DND-41 (cell line): Measurements from ENCODE around the gene ZMYND15.

Experiments
- ATAC-seq: fragments of 200-7000 bp; cut with Tn5 transposase; 3 replicates; pipeline ENCODE4 v1.9.1; 2021; ENCODE audit warnings: low read depth; ENCODE audit not compliant: insufficient read depth
- DNase-seq: peaks from one replicate; pipeline ENCODE4 v3.0.0-alpha.2; 2020
- H2AFZ ChIP-seq: 2 replicates; pipeline ENCODE4 v1.6.0; 2012; ENCODE audit warnings: low read depth, low read length
- H3K27ac ChIP-seq: 2 replicates; pipeline ENCODE4 v1.5.1; 2012; ENCODE audit warnings: low read length, inconsistent platforms
- H3K27me3 ChIP-seq: fragments of 200-600 bp; sonication (generic); 2 replicates; pipeline ENCODE4 v1.6.0; 2012; ENCODE audit warnings: low read length, mild to moderate bottlenecking, inconsistent platforms; ENCODE audit not compliant: insufficient read depth, poor library complexity
- H3K36me3 ChIP-seq: 2 replicates; pipeline ENCODE4 v1.5.1; 2012; ENCODE audit warnings: low read length, inconsistent platforms; ENCODE audit not compliant: insufficient read depth
- H3K4me1 ChIP-seq: 2 replicates; pipeline ENCODE4 v1.5.1; 2012; ENCODE audit warnings: mild to moderate bottlenecking, low read length; ENCODE audit not compliant: insufficient read depth
- H3K4me2 ChIP-seq: 2 replicates; pipeline ENCODE4 v1.6.0; 2012; ENCODE audit warnings: mild to moderate bottlenecking, moderate library complexity, low read length, inconsistent platforms; ENCODE audit not compliant: insufficient read depth
- H3K4me3 ChIP-seq, 2 experiments: fragments of 200-600 bp in 1 of 2; shearing (Covaris generic) in 1 of 2; 2 replicates each; pipeline ENCODE4 v1.5.1; 2012 to 2016; ENCODE audit warnings: inconsistent platforms in 2 of 2, low read length in 2 of 2, mild to moderate bottlenecking in 2 of 2, low read depth in 1 of 2, moderate library complexity in 1 of 2
- H3K79me2 ChIP-seq: 2 replicates; pipeline ENCODE4 v1.6.0; 2012; ENCODE audit warnings: low read length, inconsistent platforms; ENCODE audit not compliant: insufficient read depth
- H3K9ac ChIP-seq: 2 replicates; pipeline ENCODE4 v1.6.0; 2012; ENCODE audit warnings: low read depth, mild to moderate bottlenecking, inconsistent platforms, low read length, moderate library complexity
- H3K9me3 ChIP-seq: 2 replicates; pipeline ENCODE4 v1.5.1; 2012; ENCODE audit warnings: low read length, moderate library complexity, mild to moderate bottlenecking, inconsistent platforms; ENCODE audit not compliant: insufficient read depth, severe bottlenecking
- H4K20me1 ChIP-seq: 2 replicates; pipeline ENCODE4 v1.6.0; 2012; ENCODE audit warnings: low read length; ENCODE audit not compliant: insufficient read depth
- EZH2 ChIP-seq: IDR thresholded peaks from 3 replicates; pipeline ENCODE4 v1.6.1; 2012; ENCODE audit warnings: borderline replicate concordance, low read depth, mild to moderate bottlenecking, moderate library complexity, low read length, inconsistent platforms; ENCODE audit not compliant: severe bottlenecking
- TF ChIP-seq, protein P1 (sequence below): IDR thresholded peaks from 2 replicates; pipeline ENCODE4 v1.5.1; 2012; ENCODE audit warnings: borderline replicate concordance, low read length, moderate library complexity, mild to moderate bottlenecking; ENCODE audit not compliant: poor library complexity, severe bottlenecking; ENCODE audit errors: extremely low read depth

ZMYND15 gene

GRCh38 chr17:4725646-4726310, 13.9 kb upstream of the ZMYND15 start:
- no peak overlapping the region for H2AFZ ChIP-seq
- H3K27ac ChIP-seq, result no peak overlapping the region
- no peaks in the 10 kb centered on the region for H3K79me2 ChIP-seq
- peaks cover 6% of the 10 kb centered on the region for H3K4me1 ChIP-seq
- no peak overlapping the region for H3K9ac ChIP-seq
- no peaks in the 10 kb centered on the region for H4K20me1 ChIP-seq
- DNase-seq (no peak), ATAC-seq (no peak)
- no peak overlapping the region for H3K4me3 ChIP-seq
- H3K27me3 ChIP-seq, result no peaks in the 10 kb centered on the region
- no peaks in the 10 kb centered on the region for H3K9me3 ChIP-seq
- peaks cover under 1% of the 10 kb centered on the region; the same call in 1 of the 2 replicates for H3K36me3 ChIP-seq
- no peak overlapping the region for H3K4me2 ChIP-seq
- TF ChIP-seq, protein P1, sequence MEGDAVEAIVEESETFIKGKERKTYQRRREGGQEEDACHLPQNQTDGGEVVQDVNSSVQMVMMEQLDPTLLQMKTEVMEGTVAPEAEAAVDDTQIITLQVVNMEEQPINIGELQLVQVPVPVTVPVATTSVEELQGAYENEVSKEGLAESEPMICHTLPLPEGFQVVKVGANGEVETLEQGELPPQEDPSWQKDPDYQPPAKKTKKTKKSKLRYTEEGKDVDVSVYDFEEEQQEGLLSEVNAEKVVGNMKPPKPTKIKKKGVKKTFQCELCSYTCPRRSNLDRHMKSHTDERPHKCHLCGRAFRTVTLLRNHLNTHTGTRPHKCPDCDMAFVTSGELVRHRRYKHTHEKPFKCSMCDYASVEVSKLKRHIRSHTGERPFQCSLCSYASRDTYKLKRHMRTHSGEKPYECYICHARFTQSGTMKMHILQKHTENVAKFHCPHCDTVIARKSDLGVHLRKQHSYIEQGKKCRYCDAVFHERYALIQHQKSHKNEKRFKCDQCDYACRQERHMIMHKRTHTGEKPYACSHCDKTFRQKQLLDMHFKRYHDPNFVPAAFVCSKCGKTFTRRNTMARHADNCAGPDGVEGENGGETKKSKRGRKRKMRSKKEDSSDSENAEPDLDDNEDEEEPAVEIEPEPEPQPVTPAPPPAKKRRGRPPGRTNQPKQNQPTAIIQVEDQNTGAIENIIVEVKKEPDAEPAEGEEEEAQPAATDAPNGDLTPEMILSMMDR, result no peak
- TF ChIP-seq EZH2, result no peak

DNA sequence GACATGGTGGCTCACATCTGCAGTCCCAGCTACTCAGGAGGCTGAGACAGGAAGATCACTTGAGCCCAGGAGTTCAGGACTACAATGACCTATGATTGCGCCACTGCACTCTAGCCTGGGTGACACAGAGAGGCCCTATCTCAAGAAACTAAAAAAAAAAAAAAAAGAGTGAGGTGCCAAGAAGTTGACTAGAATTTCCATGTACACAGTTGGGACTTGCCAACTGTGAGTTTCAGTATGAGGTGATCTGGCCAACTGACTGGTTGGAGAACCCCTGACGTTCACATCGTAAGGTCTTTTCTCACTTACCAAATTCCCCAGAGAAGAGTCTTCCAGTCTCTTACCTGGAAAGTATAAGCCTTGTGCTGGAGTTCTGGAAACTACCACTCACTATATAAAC, 11.5 kb upstream of the ZMYND15 start:
- no peaks in the 10 kb centered on the region for H4K20me1 ChIP-seq
- H3K79me2 ChIP-seq, result peaks cover 8% of the 10 kb centered on the region
- H3K36me3 ChIP-seq, result peaks cover 7% of the 10 kb centered on the region; the same call in 1 of the 2 replicates
- no peaks in the 10 kb centered on the region for H3K27me3 ChIP-seq
- no peak overlapping the region for H2AFZ ChIP-seq
- DNase-seq (no peak), ATAC-seq (no peak)
- H3K9me3 ChIP-seq, result no peaks in the 10 kb centered on the region
- H3K4me1 ChIP-seq, result peaks cover 20% of the 10 kb centered on the region
- H3K4me3 ChIP-seq, result no peak overlapping the region
- TF ChIP-seq, protein P1, result no peak
- no peak for TF ChIP-seq EZH2
- no peak overlapping the region for H3K9ac ChIP-seq
- no peak overlapping the region for H3K4me2 ChIP-seq
- no peak overlapping the region for H3K27ac ChIP-seq

DNA sequence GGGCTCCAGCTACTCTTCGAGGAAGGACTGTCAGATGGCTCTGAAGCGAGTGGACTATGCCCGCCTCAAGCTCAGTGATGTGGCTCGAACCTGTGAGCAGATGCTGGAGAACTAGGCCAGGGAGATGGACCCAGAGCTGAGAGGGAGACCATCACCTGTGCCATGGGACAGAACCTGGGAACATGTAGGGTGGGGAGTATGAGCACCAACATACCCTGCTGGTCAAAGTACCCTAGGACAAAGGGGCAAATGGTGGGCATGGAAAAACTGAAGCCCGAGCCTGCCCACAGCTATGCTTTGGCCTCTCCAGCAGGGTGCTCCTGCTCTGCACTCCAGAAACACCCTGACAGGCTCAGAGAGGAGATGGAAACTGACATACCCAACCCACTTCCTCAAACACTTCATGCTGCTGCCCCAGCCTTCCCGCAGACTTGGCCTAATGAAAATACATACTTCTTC, 6.5 kb upstream of the ZMYND15 start:
- Histone ChIP-seq H3K4me3 (no peak overlapping the region), H3K4me1 (peaks cover 20% of the 10 kb centered on the region), H3K27me3 (peaks cover 2% of the 10 kb centered on the region), H3K36me3 (peaks cover 9% of the 10 kb centered on the region; the same call in 1 of the 2 replicates), H4K20me1 (no peaks in the 10 kb centered on the region), H3K9ac (no peak overlapping the region), H3K4me2 (peak overlapping the region; percentile 69; the same call in 1 of the 2 replicates), H3K9me3 (no peaks in the 10 kb centered on the region), H3K79me2 (peaks cover 8% of the 10 kb centered on the region), H2AFZ (no peak overlapping the region), H3K27ac (no peak overlapping the region)
- ATAC-seq (no peak), DNase-seq (no peak)
- TF ChIP-seq EZH2, result no peak
- TF ChIP-seq, protein P1, result no peak
